Suprapubic skin (tissue), 4 donors: ENCODE data around the gene FAM83G.

ENCODE experiments used
- EP300 ChIP-seq: sonication (generic); formaldehyde crosslinking; IDR thresholded peaks from one replicate; pipeline ENCODE4 v1.6.1; 2017; ENCODE audit warnings: antibody characterized with exemption
- POLR2A ChIP-seq, 2 donors: fragments of 450-650 bp; IDR thresholded peaks; one replicate each; pipeline ENCODE4 v1.6.1; 2017; ENCODE audit warnings: antibody characterized with exemption in 2 of 2, mild to moderate bottlenecking in 2 of 2, moderate library complexity in 2 of 2
- POLR2AphosphoS5 ChIP-seq, 3 donors: sonication (generic); formaldehyde crosslinking; IDR thresholded peaks; one replicate each; pipeline ENCODE4 v1.6.1; 2017; ENCODE audit warnings: antibody characterized with exemption in 3 of 3
- TF ChIP-seq, protein P1 (sequence below), 2 donors: fragments of 200-600 bp in 1 of 2; fragments of 450-650 bp in 1 of 2; sonication (generic) in 1 of 2; IDR thresholded peaks; one replicate each; pipeline ENCODE4 v1.5.1; 2016 to 2019; ENCODE audit warnings: antibody characterized with exemption in 2 of 2, mild to moderate bottlenecking in 1 of 2, moderate library complexity in 1 of 2

DNA sequence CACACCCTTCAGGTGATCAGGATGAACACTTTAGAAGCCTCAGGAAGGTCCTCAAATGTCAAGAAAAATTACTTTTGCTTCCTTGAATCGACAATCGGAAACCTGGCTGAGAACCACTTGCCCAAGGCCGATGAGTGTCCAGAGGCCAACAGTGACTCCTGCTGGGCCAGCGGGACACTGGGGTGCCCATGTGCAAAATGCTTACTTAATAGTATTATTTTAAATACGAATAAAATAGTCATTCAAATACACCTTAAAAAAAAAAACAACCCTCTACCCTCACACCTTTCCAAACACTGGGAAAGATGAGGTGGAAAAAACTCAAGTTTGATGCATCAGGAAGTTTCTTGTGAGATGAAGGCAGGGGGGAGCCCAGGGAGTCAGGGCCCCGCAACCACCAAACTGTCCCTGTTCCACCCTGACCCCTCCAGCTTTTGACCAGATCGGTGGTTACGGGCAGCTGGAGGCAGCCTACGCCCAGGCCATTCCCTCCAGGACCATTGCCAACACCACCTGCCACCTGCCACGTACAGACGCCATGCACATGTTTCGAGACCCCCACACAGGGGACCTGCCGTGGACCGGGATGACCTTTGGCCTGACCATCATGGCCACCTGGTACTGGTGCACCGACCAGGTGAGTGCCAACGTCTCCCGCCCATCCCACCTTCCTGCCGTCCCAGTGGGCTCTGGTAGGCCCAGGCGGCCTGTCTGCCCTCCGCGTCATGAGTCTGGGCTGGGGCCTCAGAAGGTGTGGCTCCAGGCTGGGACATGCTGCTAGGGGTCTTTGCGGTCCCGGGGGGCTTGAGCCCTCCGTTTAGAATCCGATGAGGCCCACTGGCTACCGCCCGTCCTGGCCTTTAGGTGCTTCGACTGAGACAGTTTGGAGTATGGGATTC lies 33.7 kb downstream of the FAM83G start:
- TF ChIP-seq, protein P1, sequence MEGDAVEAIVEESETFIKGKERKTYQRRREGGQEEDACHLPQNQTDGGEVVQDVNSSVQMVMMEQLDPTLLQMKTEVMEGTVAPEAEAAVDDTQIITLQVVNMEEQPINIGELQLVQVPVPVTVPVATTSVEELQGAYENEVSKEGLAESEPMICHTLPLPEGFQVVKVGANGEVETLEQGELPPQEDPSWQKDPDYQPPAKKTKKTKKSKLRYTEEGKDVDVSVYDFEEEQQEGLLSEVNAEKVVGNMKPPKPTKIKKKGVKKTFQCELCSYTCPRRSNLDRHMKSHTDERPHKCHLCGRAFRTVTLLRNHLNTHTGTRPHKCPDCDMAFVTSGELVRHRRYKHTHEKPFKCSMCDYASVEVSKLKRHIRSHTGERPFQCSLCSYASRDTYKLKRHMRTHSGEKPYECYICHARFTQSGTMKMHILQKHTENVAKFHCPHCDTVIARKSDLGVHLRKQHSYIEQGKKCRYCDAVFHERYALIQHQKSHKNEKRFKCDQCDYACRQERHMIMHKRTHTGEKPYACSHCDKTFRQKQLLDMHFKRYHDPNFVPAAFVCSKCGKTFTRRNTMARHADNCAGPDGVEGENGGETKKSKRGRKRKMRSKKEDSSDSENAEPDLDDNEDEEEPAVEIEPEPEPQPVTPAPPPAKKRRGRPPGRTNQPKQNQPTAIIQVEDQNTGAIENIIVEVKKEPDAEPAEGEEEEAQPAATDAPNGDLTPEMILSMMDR (IDR thresholded peaks at IDR 0.05): no peak
- no peak for TF ChIP-seq POLR2AphosphoS5 (IDR thresholded peaks at IDR 0.05)
- TF ChIP-seq POLR2A (IDR thresholded peaks at IDR 0.05): no peak
- no peak for TF ChIP-seq EP300
